ENCODE results near the gene PLCG1.

DNA sequence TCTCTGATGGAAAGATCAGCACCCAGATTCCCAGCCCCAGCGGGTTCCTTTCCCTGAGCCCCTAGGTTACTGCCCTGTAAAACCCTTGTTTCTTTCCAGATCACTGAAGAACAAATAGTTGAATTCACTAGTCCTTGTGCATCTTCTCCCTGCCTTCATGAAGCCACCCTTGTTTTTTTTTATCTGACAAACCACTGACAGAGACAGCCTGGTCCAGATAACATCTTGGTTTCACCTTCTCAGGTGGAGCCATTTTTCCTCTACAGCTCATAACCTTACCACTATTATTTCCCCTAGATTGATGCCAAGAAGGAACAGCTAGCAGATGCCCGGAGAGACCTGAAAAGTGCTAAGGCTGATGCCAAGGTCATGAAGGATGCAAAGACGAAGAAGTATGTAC lies 15.9 kb upstream of the PLCG1 start:
- TF ChIP-seq, protein P1, sequence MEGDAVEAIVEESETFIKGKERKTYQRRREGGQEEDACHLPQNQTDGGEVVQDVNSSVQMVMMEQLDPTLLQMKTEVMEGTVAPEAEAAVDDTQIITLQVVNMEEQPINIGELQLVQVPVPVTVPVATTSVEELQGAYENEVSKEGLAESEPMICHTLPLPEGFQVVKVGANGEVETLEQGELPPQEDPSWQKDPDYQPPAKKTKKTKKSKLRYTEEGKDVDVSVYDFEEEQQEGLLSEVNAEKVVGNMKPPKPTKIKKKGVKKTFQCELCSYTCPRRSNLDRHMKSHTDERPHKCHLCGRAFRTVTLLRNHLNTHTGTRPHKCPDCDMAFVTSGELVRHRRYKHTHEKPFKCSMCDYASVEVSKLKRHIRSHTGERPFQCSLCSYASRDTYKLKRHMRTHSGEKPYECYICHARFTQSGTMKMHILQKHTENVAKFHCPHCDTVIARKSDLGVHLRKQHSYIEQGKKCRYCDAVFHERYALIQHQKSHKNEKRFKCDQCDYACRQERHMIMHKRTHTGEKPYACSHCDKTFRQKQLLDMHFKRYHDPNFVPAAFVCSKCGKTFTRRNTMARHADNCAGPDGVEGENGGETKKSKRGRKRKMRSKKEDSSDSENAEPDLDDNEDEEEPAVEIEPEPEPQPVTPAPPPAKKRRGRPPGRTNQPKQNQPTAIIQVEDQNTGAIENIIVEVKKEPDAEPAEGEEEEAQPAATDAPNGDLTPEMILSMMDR (IDR thresholded peaks at IDR 0.05) = no peak
- no peak for TF ChIP-seq ZFX (IDR thresholded peaks at IDR 0.05; ENCODE audit: borderline replicate concordance)

All from 22Rv1 (cell line).